ENCODE data around the gene TCP1.
"Not testable (repeated sequence)": the region's sequence is repeated elsewhere in the genome, so short reads cannot be mapped to it uniquely, and the experiment has no call there.

The TCP1 gene

GRCh38 chr6:159732550-159732949, 56.9 kb downstream of the TCP1 start:
- DNase-seq: not testable (repeated sequence)

- DNase-seq: no peak
Measured at GRCh38 chr6:159730332-159730676, 59.1 kb downstream of the TCP1 start.

GRCh38 chr6:159729598-159730331, 59.6 kb downstream of the TCP1 start:
- DNase-seq: peak in 1 of 2 experiments; percentile 33

GRCh38 chr6:159728531-159728964, 60.9 kb downstream of the TCP1 start:
- DNase-seq: no peak

Measured in AML-193 (cell line).